ENCODE data around the gene LCK. TPM values are rescaled to one million over a fixed set of nuclear protein-coding genes. Genes with fewer than 3 reads are reported as not detected.

The LCK gene
- total and polyA plus RNA-seq, 9 of the 15 experiments (the other 6 are each of a cell fraction or from before 2014, with no cell fraction given), result 0.04 to 0.47 (median 0.13) TPM; not detected in 6

DNA sequence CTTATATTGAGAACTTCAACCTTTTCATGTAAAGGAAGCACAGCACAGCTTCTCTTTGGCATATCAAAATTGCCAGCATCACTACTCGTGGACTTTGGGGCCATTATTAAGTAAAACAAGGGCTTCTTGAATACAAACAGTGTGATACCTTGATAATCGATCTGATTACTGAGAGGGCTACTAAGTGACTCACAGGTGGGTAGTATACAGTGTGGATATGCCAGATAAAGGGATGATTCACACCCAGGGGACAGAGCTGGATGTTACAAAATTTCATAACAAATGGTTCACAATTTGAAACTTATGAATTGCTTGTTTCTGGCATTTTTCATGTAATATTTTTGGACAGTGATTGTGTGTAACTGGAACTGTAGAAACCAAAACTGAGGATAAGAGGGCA lies 56.3 kb downstream of the LCK start (continued):
- TF ChIP-seq RERE (CRISPR knock-in tag; IDR thresholded peaks at IDR 0.05; ENCODE audit: borderline replicate concordance) (no peak), CREM (IDR thresholded peaks at IDR 0.05; ENCODE audit: low read depth) (peak; percentile 28; the same call in 1 of the 2 replicates), PPARD (CRISPR knock-in tag; IDR thresholded peaks at IDR 0.05) (no peak), ZBTB26 (CRISPR knock-in tag; IDR thresholded peaks at IDR 0.05) (no peak), ZNF143 (CRISPR knock-in tag; IDR thresholded peaks at IDR 0.05) (no peak), ZBTB8A (IDR thresholded peaks at IDR 0.05; ENCODE audit: partially characterized antibody) (no peak), CBFA2T3 (IDR thresholded peaks at IDR 0.05) (peak; percentile 86), TSHZ1 (CRISPR knock-in tag; IDR thresholded peaks at IDR 0.05) (no peak), ZEB2 (IDR thresholded peaks at IDR 0.05) (peak; percentile 90), SP2 (IDR thresholded peaks at IDR 0.05; ENCODE audit: extremely low read depth, low read depth, low read length, poor library complexity, severe bottlenecking) (no peak), ZFP30 (CRISPR knock-in tag; IDR thresholded peaks at IDR 0.05; ENCODE audit: borderline replicate concordance) (no peak)
- TF ChIP-seq, protein P1, sequence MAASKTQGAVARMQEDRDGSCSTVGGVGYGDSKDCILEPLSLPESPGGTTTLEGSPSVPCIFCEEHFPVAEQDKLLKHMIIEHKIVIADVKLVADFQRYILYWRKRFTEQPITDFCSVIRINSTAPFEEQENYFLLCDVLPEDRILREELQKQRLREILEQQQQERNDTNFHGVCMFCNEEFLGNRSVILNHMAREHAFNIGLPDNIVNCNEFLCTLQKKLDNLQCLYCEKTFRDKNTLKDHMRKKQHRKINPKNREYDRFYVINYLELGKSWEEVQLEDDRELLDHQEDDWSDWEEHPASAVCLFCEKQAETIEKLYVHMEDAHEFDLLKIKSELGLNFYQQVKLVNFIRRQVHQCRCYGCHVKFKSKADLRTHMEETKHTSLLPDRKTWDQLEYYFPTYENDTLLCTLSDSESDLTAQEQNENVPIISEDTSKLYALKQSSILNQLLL (CRISPR knock-in tag; IDR thresholded peaks at IDR 0.05; ENCODE audit: borderline replicate concordance), result no peak
- TF ChIP-seq, protein P2, sequence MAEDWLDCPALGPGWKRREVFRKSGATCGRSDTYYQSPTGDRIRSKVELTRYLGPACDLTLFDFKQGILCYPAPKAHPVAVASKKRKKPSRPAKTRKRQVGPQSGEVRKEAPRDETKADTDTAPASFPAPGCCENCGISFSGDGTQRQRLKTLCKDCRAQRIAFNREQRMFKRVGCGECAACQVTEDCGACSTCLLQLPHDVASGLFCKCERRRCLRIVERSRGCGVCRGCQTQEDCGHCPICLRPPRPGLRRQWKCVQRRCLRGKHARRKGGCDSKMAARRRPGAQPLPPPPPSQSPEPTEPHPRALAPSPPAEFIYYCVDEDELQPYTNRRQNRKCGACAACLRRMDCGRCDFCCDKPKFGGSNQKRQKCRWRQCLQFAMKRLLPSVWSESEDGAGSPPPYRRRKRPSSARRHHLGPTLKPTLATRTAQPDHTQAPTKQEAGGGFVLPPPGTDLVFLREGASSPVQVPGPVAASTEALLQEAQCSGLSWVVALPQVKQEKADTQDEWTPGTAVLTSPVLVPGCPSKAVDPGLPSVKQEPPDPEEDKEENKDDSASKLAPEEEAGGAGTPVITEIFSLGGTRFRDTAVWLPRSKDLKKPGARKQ (CRISPR knock-in tag; IDR thresholded peaks at IDR 0.05), result no peak
- TF ChIP-seq, protein P3, sequence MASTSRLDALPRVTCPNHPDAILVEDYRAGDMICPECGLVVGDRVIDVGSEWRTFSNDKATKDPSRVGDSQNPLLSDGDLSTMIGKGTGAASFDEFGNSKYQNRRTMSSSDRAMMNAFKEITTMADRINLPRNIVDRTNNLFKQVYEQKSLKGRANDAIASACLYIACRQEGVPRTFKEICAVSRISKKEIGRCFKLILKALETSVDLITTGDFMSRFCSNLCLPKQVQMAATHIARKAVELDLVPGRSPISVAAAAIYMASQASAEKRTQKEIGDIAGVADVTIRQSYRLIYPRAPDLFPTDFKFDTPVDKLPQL (IDR thresholded peaks at IDR 0.05; ENCODE audit: extremely low read depth, insufficient read length), result no peak

Measured in K562 (cell line).